Measurements from ENCODE around the gene SCARB1. TPM values are rescaled to one million over a fixed set of nuclear protein-coding genes. Genes with fewer than 3 reads are reported as not detected.

Gene SCARB1
- total RNA-seq, 1 experiment from 2014 or later, result 31.3 TPM

DNA sequence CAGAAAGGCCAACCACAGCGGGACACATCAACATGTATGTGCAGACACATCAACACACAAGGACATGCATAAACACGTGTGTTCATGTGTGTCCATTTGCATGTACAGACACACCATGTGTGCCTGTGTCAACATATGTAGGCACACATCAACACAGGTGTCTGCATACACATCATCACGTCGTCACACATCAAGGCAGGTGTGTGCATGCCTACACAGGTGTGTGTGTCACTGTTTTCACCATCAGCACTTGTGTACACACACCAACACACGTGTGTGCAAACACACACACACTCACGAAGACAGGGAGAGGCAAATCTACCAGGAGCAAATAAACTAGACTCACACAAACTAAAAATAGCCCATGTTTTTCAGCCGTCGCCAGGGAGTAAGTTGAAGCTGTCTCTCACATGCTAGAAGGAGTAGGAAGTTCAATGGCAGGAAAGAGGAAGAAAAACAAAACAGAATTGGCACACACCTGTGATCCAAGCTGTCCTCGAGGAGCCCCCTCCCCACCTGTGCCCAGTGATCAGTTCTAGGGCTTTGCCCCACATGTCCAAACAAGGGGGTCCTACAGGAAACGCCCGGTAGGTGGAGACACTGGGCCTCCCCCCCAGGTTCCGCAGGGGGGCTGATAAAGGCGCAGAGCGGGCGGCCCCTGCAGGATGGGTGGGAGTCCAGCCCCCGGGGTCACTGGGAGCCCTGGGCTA, 7.4 kb downstream of the SCARB1 start:
- H4K91ac ChIP-seq (ENCODE audit: insufficient read length, low read depth, low read length), result no peak overlapping the region
- Mint-ChIP-seq H3K4me3 (no peak overlapping the region), H3K9me3 (no peaks in the 10 kb centered on the region), H3K36me3 (ENCODE audit: insufficient read depth in 1 of 3, low read depth in 3 of 3) (peaks cover 6 to 16% (median 7%) of the 10 kb centered on the region in 3 experiments; a peak in 6 of 7 replicates), H3K27me3 (ENCODE audit: low read depth) (no peaks in the 10 kb centered on the region), H3K4me1 (peaks cover 22 to 32% of the 10 kb centered on the region in 2 experiments), H3K27ac (peak overlapping the region in 2 of 3 experiments; percentile 0 to 25; a peak in 3 of 7 replicates)
- no peaks in the 10 kb centered on the region for H4K20me1 ChIP-seq (ENCODE audit: control insufficient read depth, insufficient read depth, insufficient read length)
- H2AK5ac ChIP-seq (ENCODE audit: insufficient read length, low read length), result no peak overlapping the region
- DNase-seq, result no peak
- H3K27ac ChIP-seq (ENCODE audit: insufficient read length, low read depth, low read length), result no peak overlapping the region
- no CpG with 5 or more reads among the region's 16 CpGs for WGBS (ENCODE audit: extremely low coverage, insufficient read length, low lambda C conversion rate)
- TF ChIP-seq CTCF (conservative IDR thresholded peaks at IDR 0.05), result no peak; the same call in 2 of the 3 replicates
- no peak overlapping the region for H2BK20ac ChIP-seq (ENCODE audit: low read depth, low read length, poor library complexity, severe bottlenecking)
- H3K4ac ChIP-seq (ENCODE audit: low read depth, low read length), result no peak overlapping the region
- no peak overlapping the region for H2BK5ac ChIP-seq (ENCODE audit: insufficient read length, low read length)
- H3K56ac ChIP-seq (ENCODE audit: insufficient read length, low read depth, low read length), result no peak overlapping the region
- H3K4me2 ChIP-seq (ENCODE audit: insufficient read depth, insufficient read length, low read length), result no peak overlapping the region
- H2BK15ac ChIP-seq (ENCODE audit: low read depth, low read length), result no peak overlapping the region; the same call in 1 of the 2 replicates
- H3K9me3 ChIP-seq (ENCODE audit: control insufficient read depth, low read depth, low read length), result no peaks in the 10 kb centered on the region
- H3K4me1 ChIP-seq (ENCODE audit: insufficient read depth, low read length), result no peaks in the 10 kb centered on the region; the same call in 1 of the 2 replicates
- H3K9ac ChIP-seq (ENCODE audit: extremely low read depth, insufficient read length, low read length), result no peak overlapping the region
- no peaks in the 10 kb centered on the region for H3K27me3 ChIP-seq (ENCODE audit: insufficient read depth, low read length)
- H3T11ph ChIP-seq (ENCODE audit: low read length), result no peak overlapping the region
- no peak overlapping the region for H2BK12ac ChIP-seq (ENCODE audit: insufficient read length, low read depth, low read length)
- H4K5ac ChIP-seq (ENCODE audit: insufficient read length, low read depth, low read length), result no peak overlapping the region
- H3K79me1 ChIP-seq (ENCODE audit: insufficient read depth, low read depth, low read length, poor library complexity, severe bottlenecking), result no peaks in the 10 kb centered on the region
- H4K8ac ChIP-seq (replicated peaks; ENCODE audit: insufficient read length, low read depth, low read length), result no peak overlapping the region
- no peak overlapping the region for H2AFZ ChIP-seq (ENCODE audit: low read length)
- no peak overlapping the region for H2BK120ac ChIP-seq (ENCODE audit: low read depth, low read length, poor library complexity, severe bottlenecking)
- H3K23ac ChIP-seq (ENCODE audit: insufficient read length, low read depth, low read length), result no peak overlapping the region
- H3K18ac ChIP-seq (ENCODE audit: insufficient read length, low read depth, low read length), result no peak overlapping the region
- peaks cover 10% of the 10 kb centered on the region for H3K79me2 ChIP-seq (ENCODE audit: insufficient read depth, low read length)
- H3K14ac ChIP-seq (ENCODE audit: insufficient read depth, low read length), result no peak overlapping the region
- H3K23me2 ChIP-seq (ENCODE audit: insufficient read length, low read depth, low read length, poor library complexity, severe bottlenecking), result no peaks in the 10 kb centered on the region
